Endothelial cell of umbilical vein (primary cell): ENCODE measurements around the gene JARID2.

Experiments
- EZH2 ChIP-seq: IDR thresholded peaks from 2 replicates; pipeline ENCODE4 v1.6.1; 2012; ENCODE audit warnings: borderline replicate concordance, low read depth, mild to moderate bottlenecking, moderate library complexity, low read length, inconsistent platforms; ENCODE audit not compliant: severe bottlenecking
- MYC ChIP-seq: IDR thresholded peaks from one replicate; pipeline ENCODE4 v1.6.1; 2011; ENCODE audit warnings: mild to moderate bottlenecking, low read depth, low read length
- POLR2A ChIP-seq: IDR thresholded peaks from 2 replicates; pipeline ENCODE4 v1.6.1; 2012; ENCODE audit warnings: low read depth, mild to moderate bottlenecking, control low read depth, low read length
- POLR2AphosphoS5 ChIP-seq: IDR thresholded peaks from 2 replicates; pipeline ENCODE4 v1.6.1; 2012; ENCODE audit warnings: low read depth, mild to moderate bottlenecking, control low read depth, low read length, moderate library complexity; ENCODE audit not compliant: insufficient read depth
- TF ChIP-seq, protein P1 (sequence below), 2 donors: IDR thresholded peaks; 1 replicate in 1 of 2; 2 replicates in 1 of 2; pipeline ENCODE4 v1.5.1; 2011; ENCODE audit warnings: low read length in 2 of 2, mild to moderate bottlenecking in 2 of 2, moderate library complexity in 2 of 2, control low read depth in 1 of 2, inconsistent platforms in 1 of 2, low read depth in 1 of 2; ENCODE audit not compliant: insufficient read depth in 1 of 2; ENCODE audit errors: extremely low read depth in 1 of 2

DNA sequence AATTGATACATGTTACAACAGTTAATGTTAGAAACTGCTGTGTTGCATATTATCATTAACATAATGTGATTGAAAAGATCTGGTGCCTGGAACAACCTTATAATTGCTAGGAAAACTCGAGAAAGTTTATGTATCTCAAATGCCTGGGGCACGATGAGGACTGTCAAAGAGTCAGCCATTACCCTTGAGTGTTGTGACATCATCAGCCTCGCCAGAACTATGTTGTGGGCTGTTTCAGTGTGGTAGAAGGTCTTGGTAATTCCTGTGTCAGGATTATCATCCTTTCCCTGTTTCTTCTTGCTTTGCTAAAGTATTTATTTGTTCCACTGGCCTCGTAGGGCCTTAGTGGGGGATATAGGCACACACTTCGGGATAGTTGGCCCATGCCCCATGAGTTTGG is 231.9 kb downstream of the JARID2 start:
- no peak for TF ChIP-seq EZH2
- TF ChIP-seq, protein P1, sequence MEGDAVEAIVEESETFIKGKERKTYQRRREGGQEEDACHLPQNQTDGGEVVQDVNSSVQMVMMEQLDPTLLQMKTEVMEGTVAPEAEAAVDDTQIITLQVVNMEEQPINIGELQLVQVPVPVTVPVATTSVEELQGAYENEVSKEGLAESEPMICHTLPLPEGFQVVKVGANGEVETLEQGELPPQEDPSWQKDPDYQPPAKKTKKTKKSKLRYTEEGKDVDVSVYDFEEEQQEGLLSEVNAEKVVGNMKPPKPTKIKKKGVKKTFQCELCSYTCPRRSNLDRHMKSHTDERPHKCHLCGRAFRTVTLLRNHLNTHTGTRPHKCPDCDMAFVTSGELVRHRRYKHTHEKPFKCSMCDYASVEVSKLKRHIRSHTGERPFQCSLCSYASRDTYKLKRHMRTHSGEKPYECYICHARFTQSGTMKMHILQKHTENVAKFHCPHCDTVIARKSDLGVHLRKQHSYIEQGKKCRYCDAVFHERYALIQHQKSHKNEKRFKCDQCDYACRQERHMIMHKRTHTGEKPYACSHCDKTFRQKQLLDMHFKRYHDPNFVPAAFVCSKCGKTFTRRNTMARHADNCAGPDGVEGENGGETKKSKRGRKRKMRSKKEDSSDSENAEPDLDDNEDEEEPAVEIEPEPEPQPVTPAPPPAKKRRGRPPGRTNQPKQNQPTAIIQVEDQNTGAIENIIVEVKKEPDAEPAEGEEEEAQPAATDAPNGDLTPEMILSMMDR (IDR thresholded peaks at IDR 0.05; ENCODE audit: extremely low read depth in 1 of 2, insufficient read depth in 1 of 2, low read depth in 1 of 2, low read length in 2 of 2) = no peak
- no peak for TF ChIP-seq POLR2AphosphoS5
- no peak for TF ChIP-seq POLR2A
- TF ChIP-seq MYC = no peak
